Lower leg skin (tissue), 4 donors: ENCODE measurements around the gene CREBBP. TPM values are rescaled to one million over a fixed set of nuclear protein-coding genes. Genes with fewer than 3 reads are reported as not detected.

Source experiments
- DNase-seq, 2 donors: peaks; one replicate each; pipeline ENCODE4 v3.0.0-alpha.2; 2019; ENCODE audit warnings: low spot score in 2 of 2
- H3K4me3 ChIP-seq: fragments of 200-600 bp; sonication (generic); 2 replicates; pipeline ENCODE4 v1.5.1; 2017; ENCODE audit warnings: mild to moderate bottlenecking, low read depth; ENCODE audit not compliant: poor library complexity, severe bottlenecking
- POLR2A ChIP-seq, 2 donors: fragments of 450-650 bp; IDR thresholded peaks; one replicate each; pipeline ENCODE4 v1.6.1; 2016 to 2017; ENCODE audit warnings: antibody characterized with exemption in 2 of 2, mild to moderate bottlenecking in 1 of 2, moderate library complexity in 1 of 2
- WGBS, 2 donors: methylation state at CpG; one replicate each; pipeline ENCODE4 v1.1.5; 2018; 5-methylcytosine and 5-hydroxymethylcytosine counted together
- intact Hi-C: fragments of 100-400 bp; cut with DNase I; formaldehyde crosslinking; loops from one replicate; pipeline ENCODE4 v1.15.0; 2023; ENCODE audit warnings: low total_unique reads
- total RNA-seq, 4 donors: library from RNA; depleted of rRNA; stranded (reverse); fragments of >200 nt; gene quantifications; one replicate each; pipeline ENCODE4 v1.1.0, GENCODE V29; 2016
- TF ChIP-seq, protein P1 (sequence below), 3 donors: fragments of 450-650 bp; IDR thresholded peaks; one replicate each; pipeline ENCODE4 v1.5.1; 2016; ENCODE audit warnings: antibody characterized with exemption in 3 of 3, mild to moderate bottlenecking in 3 of 3, moderate library complexity in 2 of 3

The CREBBP gene
- total RNA-seq, 4 donors from 2014 or later = 45.5 to 152 (median 65.7) TPM

DNA sequence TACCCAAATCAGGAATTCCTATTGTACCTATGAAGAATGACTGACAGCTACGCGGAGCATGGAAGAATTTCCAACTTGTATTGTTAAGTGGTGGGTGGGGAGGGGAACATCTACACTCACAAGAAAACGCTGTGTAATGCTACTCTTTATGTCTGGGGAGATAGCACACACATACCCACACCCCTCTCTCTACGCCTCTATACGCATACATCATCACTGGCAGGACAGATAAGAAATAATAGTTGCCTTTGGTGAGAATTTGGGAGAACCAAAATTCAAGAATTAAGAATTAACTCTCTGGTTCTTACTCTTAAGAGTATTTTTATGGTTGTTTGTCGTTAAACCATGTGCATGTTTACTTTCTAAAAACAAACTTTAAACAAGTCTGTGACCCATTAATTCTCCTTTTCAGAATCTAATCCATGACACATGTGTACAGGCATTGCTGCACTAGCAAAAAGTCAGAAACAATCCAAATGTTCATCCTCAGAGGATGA, 33.9 kb downstream of the CREBBP start:
- intact Hi-C loops = no loop called here
- no peak for DNase-seq
- TF ChIP-seq, protein P1, sequence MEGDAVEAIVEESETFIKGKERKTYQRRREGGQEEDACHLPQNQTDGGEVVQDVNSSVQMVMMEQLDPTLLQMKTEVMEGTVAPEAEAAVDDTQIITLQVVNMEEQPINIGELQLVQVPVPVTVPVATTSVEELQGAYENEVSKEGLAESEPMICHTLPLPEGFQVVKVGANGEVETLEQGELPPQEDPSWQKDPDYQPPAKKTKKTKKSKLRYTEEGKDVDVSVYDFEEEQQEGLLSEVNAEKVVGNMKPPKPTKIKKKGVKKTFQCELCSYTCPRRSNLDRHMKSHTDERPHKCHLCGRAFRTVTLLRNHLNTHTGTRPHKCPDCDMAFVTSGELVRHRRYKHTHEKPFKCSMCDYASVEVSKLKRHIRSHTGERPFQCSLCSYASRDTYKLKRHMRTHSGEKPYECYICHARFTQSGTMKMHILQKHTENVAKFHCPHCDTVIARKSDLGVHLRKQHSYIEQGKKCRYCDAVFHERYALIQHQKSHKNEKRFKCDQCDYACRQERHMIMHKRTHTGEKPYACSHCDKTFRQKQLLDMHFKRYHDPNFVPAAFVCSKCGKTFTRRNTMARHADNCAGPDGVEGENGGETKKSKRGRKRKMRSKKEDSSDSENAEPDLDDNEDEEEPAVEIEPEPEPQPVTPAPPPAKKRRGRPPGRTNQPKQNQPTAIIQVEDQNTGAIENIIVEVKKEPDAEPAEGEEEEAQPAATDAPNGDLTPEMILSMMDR (IDR thresholded peaks at IDR 0.05) = no peak
- no peak for TF ChIP-seq POLR2A (IDR thresholded peaks at IDR 0.05)
- no peak overlapping the region for H3K4me3 ChIP-seq
- 78 to 80% methylated on average over 6 of the region's 6 CpGs for WGBS, 2 donors

- no peak for TF ChIP-seq POLR2A (IDR thresholded peaks at IDR 0.05)
- TF ChIP-seq, protein P1 (IDR thresholded peaks at IDR 0.05) = no peak
- no peak for DNase-seq
- H3K4me3 ChIP-seq = no peak overlapping the region
- intact Hi-C loops = no loop called here
Observed at GRCh38 chr16:3846087-3846486, 34.4 kb downstream of the CREBBP start.

DNA sequence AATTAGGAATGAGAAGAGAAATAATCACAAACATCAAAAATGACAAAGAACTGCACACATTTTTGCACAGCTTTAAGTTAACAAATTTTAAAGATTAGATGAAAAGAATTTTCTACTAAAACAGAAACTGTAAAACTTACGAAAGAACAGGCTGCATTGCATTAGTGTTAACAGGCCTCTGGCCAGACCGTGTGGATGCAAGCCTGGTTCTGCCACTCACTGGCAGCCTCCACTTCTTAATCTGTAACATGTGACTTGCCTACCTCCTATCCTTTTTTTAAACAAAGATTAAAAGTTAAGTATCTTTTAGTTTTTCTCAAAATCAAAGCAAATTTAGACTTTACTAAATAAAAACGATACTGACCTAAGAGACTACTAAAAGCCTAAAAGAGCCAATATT, 37.5 kb downstream of the CREBBP start:
- H3K4me3 ChIP-seq = no peak overlapping the region
- DNase-seq = no peak
- intact Hi-C loops = no loop called here
- 27 to 36% methylated on average over 3 of the region's 3 CpGs for WGBS, 2 donors
- TF ChIP-seq POLR2A (IDR thresholded peaks at IDR 0.05) = no peak
- TF ChIP-seq, protein P1 (IDR thresholded peaks at IDR 0.05) = no peak

- H3K4me3 ChIP-seq = no peak overlapping the region
- intact Hi-C loops = no loop called here
- WGBS, 2 donors = 72 to 73% methylated on average over 10 of the region's 10 CpGs
- no peak for DNase-seq
- TF ChIP-seq POLR2A (IDR thresholded peaks at IDR 0.05) = no peak
Observed at GRCh38 chr16:3841729-3842508, 38.6 kb downstream of the CREBBP start.

GRCh38 chr16:3839402-3840184, 40.9 kb downstream of the CREBBP start:
- intact Hi-C loops = no loop called here
- WGBS, 2 donors = 58 to 66% methylated on average over 4 of the region's 4 CpGs
- TF ChIP-seq, protein P1 (IDR thresholded peaks at IDR 0.05) = no peak
- no peak for TF ChIP-seq POLR2A (IDR thresholded peaks at IDR 0.05)
- no peak overlapping the region for H3K4me3 ChIP-seq
- no peak for DNase-seq
